ENCODE results near the gene MACROH2A2. TPM values are rescaled to one million over a fixed set of nuclear protein-coding genes. Genes with fewer than 3 reads are reported as not detected.

MACROH2A2 gene
- total and polyA plus RNA-seq, 10 of the 15 experiments (the other 5 are each of a cell fraction or from before 2014, with no cell fraction given), result 0.14 to 0.24 TPM; not detected in 8

DNA sequence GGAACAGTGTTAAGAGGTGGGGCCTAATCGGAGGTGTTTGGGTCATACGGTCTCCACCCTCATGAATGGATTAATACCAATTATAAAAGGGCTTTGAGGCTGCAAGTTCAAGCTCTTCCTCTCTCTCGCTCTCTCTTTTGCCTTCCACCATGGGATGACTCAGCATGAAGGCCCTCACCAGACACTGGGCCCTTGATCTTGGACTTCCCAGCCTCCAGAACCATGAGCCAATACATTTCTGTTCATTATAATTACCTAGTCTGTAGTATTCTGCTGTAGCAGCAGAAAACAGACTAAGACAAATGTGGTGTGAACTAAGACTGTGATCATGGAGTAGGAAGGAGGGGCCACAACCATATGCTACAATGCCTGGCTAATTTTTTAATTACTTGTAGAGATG lies 72.3 kb downstream of the MACROH2A2 start:
- ATAC-seq (no peak), DNase-seq (ENCODE audit: low read depth, low spot score) (no peak), FAIRE-seq (no peak)
- SMC1A ChIA-PET (ENCODE audit: uncharacterized antibody, unreplicated experiment), result interaction anchor here (1.6 kb wide), 1 partner anchor 21 kb away, joined by 4 read pairs; the partner anchor contains the start of gene TYSND1
- H3K9me3 ChIP-seq (replicated peaks; ENCODE audit: control insufficient read depth, insufficient read depth, low read length), result no peaks in the 10 kb centered on the region
- CTCF ChIA-PET, result interaction anchor here (0.6 to 2.9 kb wide), 4 partner anchors 9 to 32 kb away, joined by 3 to 23 read pairs (median 5); partner anchors contain the start of gene TYSND1
- peaks cover 2% of the 10 kb centered on the region; the same call in 1 of the 2 replicates for H3K79me2 ChIP-seq (ENCODE audit: control insufficient read depth, insufficient read depth, low read length)
- intact Hi-C loops (cut with micrococcal nuclease; ENCODE audit: unreplicated experiment) (no loop called here), in situ Hi-C loops (cut with MboI) (no loop called here)
- no peaks in the 10 kb centered on the region for H4K20me1 ChIP-seq (ENCODE audit: control insufficient read depth, insufficient read depth)
- peaks cover 9% of the 10 kb centered on the region for H3K4me1 ChIP-seq (ENCODE audit: control insufficient read depth, insufficient read depth, low read length)
- peaks cover 3 to 4% of the 10 kb centered on the region in 2 experiments; a peak in 3 of 4 replicates for H3K36me3 ChIP-seq (ENCODE audit: control insufficient read depth in 2 of 2, insufficient read depth in 2 of 2, low read length in 1 of 2)
- H3K4me2 ChIP-seq (ENCODE audit: control insufficient read depth, insufficient read depth), result no peak overlapping the region
- no peak overlapping the region for H2AFZ ChIP-seq (ENCODE audit: control insufficient read depth, low read depth, low read length)
- no peak for TF ChIP-seq HDAC2 (IDR thresholded peaks at IDR 0.05)
- no peak for TF ChIP-seq DPF2 (IDR thresholded peaks at IDR 0.05)
- TF ChIP-seq JUNB (IDR thresholded peaks at IDR 0.05), result no peak
- TF ChIP-seq ZNF622 (IDR thresholded peaks at IDR 0.05), result no peak
- TF ChIP-seq, protein P1, sequence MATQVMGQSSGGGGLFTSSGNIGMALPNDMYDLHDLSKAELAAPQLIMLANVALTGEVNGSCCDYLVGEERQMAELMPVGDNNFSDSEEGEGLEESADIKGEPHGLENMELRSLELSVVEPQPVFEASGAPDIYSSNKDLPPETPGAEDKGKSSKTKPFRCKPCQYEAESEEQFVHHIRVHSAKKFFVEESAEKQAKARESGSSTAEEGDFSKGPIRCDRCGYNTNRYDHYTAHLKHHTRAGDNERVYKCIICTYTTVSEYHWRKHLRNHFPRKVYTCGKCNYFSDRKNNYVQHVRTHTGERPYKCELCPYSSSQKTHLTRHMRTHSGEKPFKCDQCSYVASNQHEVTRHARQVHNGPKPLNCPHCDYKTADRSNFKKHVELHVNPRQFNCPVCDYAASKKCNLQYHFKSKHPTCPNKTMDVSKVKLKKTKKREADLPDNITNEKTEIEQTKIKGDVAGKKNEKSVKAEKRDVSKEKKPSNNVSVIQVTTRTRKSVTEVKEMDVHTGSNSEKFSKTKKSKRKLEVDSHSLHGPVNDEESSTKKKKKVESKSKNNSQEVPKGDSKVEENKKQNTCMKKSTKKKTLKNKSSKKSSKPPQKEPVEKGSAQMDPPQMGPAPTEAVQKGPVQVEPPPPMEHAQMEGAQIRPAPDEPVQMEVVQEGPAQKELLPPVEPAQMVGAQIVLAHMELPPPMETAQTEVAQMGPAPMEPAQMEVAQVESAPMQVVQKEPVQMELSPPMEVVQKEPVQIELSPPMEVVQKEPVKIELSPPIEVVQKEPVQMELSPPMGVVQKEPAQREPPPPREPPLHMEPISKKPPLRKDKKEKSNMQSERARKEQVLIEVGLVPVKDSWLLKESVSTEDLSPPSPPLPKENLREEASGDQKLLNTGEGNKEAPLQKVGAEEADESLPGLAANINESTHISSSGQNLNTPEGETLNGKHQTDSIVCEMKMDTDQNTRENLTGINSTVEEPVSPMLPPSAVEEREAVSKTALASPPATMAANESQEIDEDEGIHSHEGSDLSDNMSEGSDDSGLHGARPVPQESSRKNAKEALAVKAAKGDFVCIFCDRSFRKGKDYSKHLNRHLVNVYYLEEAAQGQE (IDR thresholded peaks at IDR 0.05; ENCODE audit: low read depth, low read length), result no peak
- TF ChIP-seq HSF1 (IDR thresholded peaks at IDR 0.05; ENCODE audit: low read depth, low read length), result no peak
- no peak for TF ChIP-seq SMAD1 (IDR thresholded peaks at IDR 0.05; ENCODE audit: low read depth, partially characterized antibody)
- no peak for TF ChIP-seq HCFC1 (IDR thresholded peaks at IDR 0.05; ENCODE audit: low read length)
- POLR2A ChIA-PET, result interaction anchor here (0.6 to 1.9 kb wide), 3 partner anchors 22 to 243 kb away, joined by 5 to 8 read pairs (median 8); partner anchors contain the start of gene TYSND1
- RAD21 ChIA-PET (ENCODE audit: unreplicated experiment), result no interaction called here
- no peaks in the 10 kb centered on the region for H3K27me3 ChIP-seq (replicated peaks in 1 of 2; ENCODE audit: control insufficient read depth in 2 of 2, insufficient read depth in 2 of 2, low read length in 1 of 2)
- H3K9ac ChIP-seq (ENCODE audit: control insufficient read depth, insufficient read depth, low read length), result no peak overlapping the region
- no peak overlapping the region for H3K4me3 ChIP-seq
- BruUV-seq (replicated peaks), result no TSS peak
- no peak overlapping the region for H3K27ac ChIP-seq (ENCODE audit: control insufficient read depth, insufficient read depth)
- 88% methylated on average over 3 of the region's 3 CpGs for WGBS (ENCODE audit: insufficient coverage, insufficient replicate concordance, low lambda C conversion rate, missing lambda C conversion rate)

Measured in GM12878 (cell line).